Measurements from ENCODE around the gene PRDM16. TPM values are rescaled to one million over a fixed set of nuclear protein-coding genes. Genes with fewer than 3 reads are reported as not detected.

The PRDM16 gene
- total and polyA plus RNA-seq, 2 of the 8 experiments (the other 6 are each of a cell fraction or from before 2014, with no cell fraction given): 0.39 to 0.43 TPM

DNA sequence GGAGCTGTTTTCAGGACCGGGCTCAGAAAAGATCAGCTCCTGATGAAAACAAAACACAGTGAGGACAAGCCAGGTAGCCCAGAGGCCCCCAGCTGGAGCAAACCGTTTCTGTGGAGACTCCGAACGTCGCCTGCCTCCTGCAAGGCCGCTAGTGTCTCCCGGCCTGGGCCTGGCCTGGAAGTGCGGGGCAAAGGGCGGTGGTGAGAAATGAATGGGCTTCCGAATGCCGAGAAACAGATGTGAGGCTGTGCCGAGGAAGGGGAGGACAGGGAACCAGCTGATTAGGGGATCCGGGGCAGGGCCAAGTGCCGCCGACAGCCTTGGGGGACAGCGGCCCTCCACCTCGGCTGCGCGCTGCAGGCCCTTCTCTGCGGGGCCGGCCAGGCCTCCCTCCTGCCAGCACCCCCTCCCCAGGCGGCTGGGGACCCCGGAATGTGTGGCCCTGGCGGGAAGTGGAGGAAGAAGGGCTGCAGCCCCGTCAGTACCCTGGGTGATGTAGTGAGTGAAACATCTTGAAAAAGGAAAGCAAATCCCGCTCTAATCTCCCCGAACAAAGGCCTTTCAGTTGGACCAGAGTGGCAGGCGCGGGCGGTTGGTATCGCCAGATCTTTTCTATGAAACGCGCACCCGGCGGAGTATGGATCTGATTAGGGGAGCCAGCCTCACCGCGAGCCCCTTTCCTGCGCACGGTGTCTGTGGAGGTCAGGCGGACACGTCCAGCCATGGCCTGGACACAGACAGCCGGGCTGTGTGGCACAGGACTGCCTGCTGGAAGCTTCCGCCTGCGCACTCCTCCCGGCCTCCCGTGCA, 52.6 kb downstream of the PRDM16 start:
- POLR2A ChIA-PET (ENCODE audit: partially characterized antibody): no interaction called here
- peaks cover 0 to 4% of the 10 kb centered on the region in 2 experiments for H4K20me1 ChIP-seq (replicated peaks in 1 of 2; ENCODE audit: control insufficient read depth in 1 of 2, insufficient read depth in 2 of 2, low read length in 2 of 2)

More for the DNA sequence above, 52.6 kb downstream of the PRDM16 start:
- H3K36me3 ChIP-seq (ENCODE audit: control insufficient read depth in 2 of 4, insufficient read depth in 4 of 4, low read length in 3 of 4): no peaks in the 10 kb centered on the region
- no peak overlapping the region for H4K5ac ChIP-seq (ENCODE audit: insufficient read length, low read depth, low read length)
- no peaks in the 10 kb centered on the region for H3K79me2 ChIP-seq (ENCODE audit: control insufficient read depth in 1 of 2, insufficient read depth in 2 of 2, low read length in 2 of 2)
- CTCF ChIA-PET (ENCODE audit: partially characterized antibody): interaction anchor here (1.0 to 1.9 kb wide), 2 partner anchors 13 to 162 kb away, joined by 3 to 5 read pairs; no protein-coding TSS in a partner anchor
- H3K79me1 ChIP-seq (ENCODE audit: low read depth, low read length): no peaks in the 10 kb centered on the region
- peak overlapping the region; percentile 88 for H4K8ac ChIP-seq (ENCODE audit: extremely low read depth, insufficient read depth, low read length)
- no peak overlapping the region for H3K23ac ChIP-seq (ENCODE audit: insufficient read length)
- no peak overlapping the region for H2BK20ac ChIP-seq (ENCODE audit: low read length)
- H3K23me2 ChIP-seq (ENCODE audit: low read depth, low read length): no peaks in the 10 kb centered on the region
- H3K27me3 ChIP-seq (replicated peaks in 1 of 4; ENCODE audit: control insufficient read depth in 3 of 4, extremely low read depth in 1 of 4, insufficient read depth in 3 of 4, low read length in 3 of 4): peaks cover 0 to 3% (median 0%) of the 10 kb centered on the region in 4 experiments; a peak in 1 of 7 replicates
- H3K4me2 ChIP-seq (ENCODE audit: insufficient read depth in 1 of 2, low read depth in 2 of 2, low read length in 2 of 2): no peak overlapping the region
- no peak overlapping the region for H3K4ac ChIP-seq (replicated peaks; ENCODE audit: insufficient read length, low read depth, low read length)
- peak overlapping the region; percentile 39; the same call in 1 of the 2 replicates for H2AK5ac ChIP-seq (ENCODE audit: low read depth, low read length)
- H2BK5ac ChIP-seq (ENCODE audit: low read depth, low read length): no peak overlapping the region
- TF ChIP-seq CHD1 (IDR thresholded peaks at IDR 0.05; ENCODE audit: low read depth, low read length) (no peak), SIN3A (conservative IDR thresholded peaks at IDR 0.05 in 1 of 2, IDR thresholded peaks at IDR 0.05 in 1 of 2; ENCODE audit: low read depth in 1 of 2, low read length in 2 of 2) (no peak), HDAC2 (IDR thresholded peaks at IDR 0.05; ENCODE audit: borderline replicate concordance in 1 of 2, low read depth in 2 of 2, low read length in 2 of 2) (no peak), GTF2F1 (IDR thresholded peaks at IDR 0.05; ENCODE audit: borderline replicate concordance, low read depth, low read length) (no peak), NANOG (IDR thresholded peaks at IDR 0.05; ENCODE audit: insufficient read depth, low read depth, low read length, poor library complexity, severe bottlenecking) (no peak), EP300 (IDR thresholded peaks at IDR 0.05; ENCODE audit: borderline replicate concordance in 1 of 2, low read depth in 2 of 2, low read length in 2 of 2) (no peak)
- TF ChIP-seq, protein P1, sequence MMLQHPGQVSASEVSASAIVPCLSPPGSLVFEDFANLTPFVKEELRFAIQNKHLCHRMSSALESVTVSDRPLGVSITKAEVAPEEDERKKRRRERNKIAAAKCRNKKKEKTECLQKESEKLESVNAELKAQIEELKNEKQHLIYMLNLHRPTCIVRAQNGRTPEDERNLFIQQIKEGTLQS (IDR thresholded peaks at IDR 0.05; ENCODE audit: insufficient read depth, low read depth, low read length): no peak
- H4K91ac ChIP-seq (replicated peaks; ENCODE audit: insufficient read length, low read length): no peak overlapping the region
- no peak overlapping the region for H3K14ac ChIP-seq (ENCODE audit: insufficient read length)
- DNase-seq (ENCODE audit: low read depth in 1 of 2, low spot score in 2 of 2) (no peak), FAIRE-seq (no peak)
- no peak overlapping the region for H2AFZ ChIP-seq (ENCODE audit: low read length)
- no peak overlapping the region for H2BK12ac ChIP-seq (ENCODE audit: low read depth, low read length)
- no peaks in the 10 kb centered on the region; a peak in 2 of 7 replicates for H3K4me1 ChIP-seq (replicated peaks in 1 of 4; ENCODE audit: control insufficient read depth in 3 of 4, insufficient read depth in 4 of 4, low read length in 3 of 4)
- no peak overlapping the region for H2BK15ac ChIP-seq (ENCODE audit: low read length)
- H3K9ac ChIP-seq (replicated peaks in 1 of 4; ENCODE audit: extremely low read depth in 1 of 4, low read depth in 3 of 4, low read length in 3 of 4): no peak overlapping the region
- WGBS, 2 experiments (ENCODE audit: extremely low coverage in 1 of 2, insufficient coverage in 1 of 2, insufficient read length in 1 of 2, insufficient replicate concordance in 2 of 2, low coverage in 1 of 2, low lambda C conversion rate in 2 of 2, missing lambda C conversion rate in 1 of 2): 92% methylated on average over 41 of the region's 46 CpGs; no CpG with 5 or more reads in 1 of the 2 experiments
- peaks cover 0 to 2% of the 10 kb centered on the region in 2 experiments; a peak in 1 of 4 replicates for H3K9me3 ChIP-seq (ENCODE audit: insufficient read depth in 2 of 2, low read depth in 1 of 2, low read length in 1 of 2)
- no peak overlapping the region for H3K56ac ChIP-seq (replicated peaks; ENCODE audit: insufficient read length, low read depth, low read length)
- H2BK120ac ChIP-seq (replicated peaks; ENCODE audit: low read depth, low read length): no peak overlapping the region
- no peak overlapping the region for H3K18ac ChIP-seq (ENCODE audit: extremely low read depth, low read length)
- H3K27ac ChIP-seq (ENCODE audit: low read depth, low read length): no peak overlapping the region
- H3K4me3 ChIP-seq (ENCODE audit: extremely low read depth in 1 of 4, insufficient read depth in 2 of 4, low read depth in 3 of 4, low read length in 4 of 4): no peak overlapping the region

All from H1 (cell line).